RWPE1 (cell line): Measurements from ENCODE around the gene SDHA.
"Not testable (repeated sequence)": the region's sequence is repeated elsewhere in the genome, so short reads cannot be mapped to it uniquely, and the experiment has no call there.

ENCODE experiments used
- CTCF ChIA-PET: fragments of 350-600 bp; sonication (Branson Sonifier 250); formaldehyde crosslinking; extraction: SDS; loops from one replicate; lab custom pipeline; 2021; lab: Yijun Ruan, JAX
- POLR2A ChIA-PET: fragments of 400-600 bp; formaldehyde crosslinking; extraction: SDS; loops from one replicate; lab custom pipeline; 2020; ENCODE audit warnings: antibody characterized with exemption; ENCODE audit not compliant: low non-redundant PET; lab: Yijun Ruan, JAX
- DNase-seq: peaks from one replicate; pipeline ENCODE4 v3.0.0; 2012; ENCODE audit warnings: low spot score
- H3K27ac ChIP-seq: fragments of 450-650 bp; 2 replicates; pipeline ENCODE4 v1.5.1; 2017
- CTCF ChIP-seq: fragments of 450-650 bp; conservative IDR thresholded peaks from 2 replicates; pipeline ENCODE4 v1.5.1; 2017; ENCODE audit warnings: low read depth, mild to moderate bottlenecking

SDHA gene

GRCh38 chr5:251538-251937, 33.4 kb downstream of the SDHA start:
- CTCF ChIA-PET, POLR2A ChIA-PET, DNase-seq: not testable (repeated sequence)
- H3K27ac ChIP-seq: peak overlapping the region; percentile 65

GRCh38 chr5:251975-252374, 33.9 kb downstream of the SDHA start:
- H3K27ac ChIP-seq, DNase-seq, POLR2A ChIA-PET, CTCF ChIA-PET: not testable (repeated sequence)

GRCh38 chr5:252546-252945, 34.4 kb downstream of the SDHA start:
- CTCF ChIA-PET: no interaction called here
- no peak for DNase-seq
- peak overlapping the region; percentile 81 for H3K27ac ChIP-seq
- no peak for TF ChIP-seq CTCF
- POLR2A ChIA-PET: no interaction called here

GRCh38 chr5:254322-254721, 36.2 kb downstream of the SDHA start:
- CTCF ChIA-PET, H3K27ac ChIP-seq, DNase-seq, POLR2A ChIA-PET: not testable (repeated sequence)

- DNase-seq, CTCF ChIA-PET, H3K27ac ChIP-seq, POLR2A ChIA-PET: not testable (repeated sequence)
These were observed 37.0 kb downstream of the SDHA start for GRCh38 chr5:255116-255515.

- POLR2A ChIA-PET, DNase-seq, H3K27ac ChIP-seq, CTCF ChIA-PET: not testable (repeated sequence)
These were observed 38.2 kb downstream of the SDHA start for GRCh38 chr5:256347-256746.

- H3K27ac ChIP-seq: no peak overlapping the region
- no peak for DNase-seq
- TF ChIP-seq CTCF: no peak
- ChIA-PET POLR2A (no interaction called here), CTCF (no interaction called here)
These were observed 39.0 kb downstream of the SDHA start for GRCh38 chr5:257148-257547.

GRCh38 chr5:263275-263974, 45.3 kb downstream of the SDHA start:
- DNase-seq: peak; percentile 15
- POLR2A ChIA-PET: not testable (repeated sequence)
- CTCF ChIA-PET: interaction anchor here (0.6 kb wide), 1 partner anchor 224 kb away, joined by 4 read pairs; no protein-coding TSS in a partner anchor

GRCh38 chr5:264338-264737, 46.2 kb downstream of the SDHA start:
- ChIA-PET POLR2A (no interaction called here), CTCF (no interaction called here)
- DNase-seq: no peak
- H3K27ac ChIP-seq: 0 out of 2 replicates have a peak overlapping the region, but pooled peaks have one; percentile 15
- no peak for TF ChIP-seq CTCF

More at GRCh38 chr5:263275-263974, 45.3 kb downstream of the SDHA start:
- H3K27ac ChIP-seq: not testable (repeated sequence)

GRCh38 chr5:266311-267026, 48.3 kb downstream of the SDHA start:
- CTCF ChIA-PET, POLR2A ChIA-PET, DNase-seq, H3K27ac ChIP-seq: not testable (repeated sequence)
